ENCODE data around the gene UBE2K.

GRCh38 chr4:39758176-39758575 is 60.2 kb downstream of the UBE2K start:
- TF ChIP-seq, protein P1, sequence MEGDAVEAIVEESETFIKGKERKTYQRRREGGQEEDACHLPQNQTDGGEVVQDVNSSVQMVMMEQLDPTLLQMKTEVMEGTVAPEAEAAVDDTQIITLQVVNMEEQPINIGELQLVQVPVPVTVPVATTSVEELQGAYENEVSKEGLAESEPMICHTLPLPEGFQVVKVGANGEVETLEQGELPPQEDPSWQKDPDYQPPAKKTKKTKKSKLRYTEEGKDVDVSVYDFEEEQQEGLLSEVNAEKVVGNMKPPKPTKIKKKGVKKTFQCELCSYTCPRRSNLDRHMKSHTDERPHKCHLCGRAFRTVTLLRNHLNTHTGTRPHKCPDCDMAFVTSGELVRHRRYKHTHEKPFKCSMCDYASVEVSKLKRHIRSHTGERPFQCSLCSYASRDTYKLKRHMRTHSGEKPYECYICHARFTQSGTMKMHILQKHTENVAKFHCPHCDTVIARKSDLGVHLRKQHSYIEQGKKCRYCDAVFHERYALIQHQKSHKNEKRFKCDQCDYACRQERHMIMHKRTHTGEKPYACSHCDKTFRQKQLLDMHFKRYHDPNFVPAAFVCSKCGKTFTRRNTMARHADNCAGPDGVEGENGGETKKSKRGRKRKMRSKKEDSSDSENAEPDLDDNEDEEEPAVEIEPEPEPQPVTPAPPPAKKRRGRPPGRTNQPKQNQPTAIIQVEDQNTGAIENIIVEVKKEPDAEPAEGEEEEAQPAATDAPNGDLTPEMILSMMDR (tag by site-specific recombination; IDR thresholded peaks at IDR 0.05): no peak
- TF ChIP-seq ELK4 (IDR thresholded peaks at IDR 0.05; ENCODE audit: borderline replicate concordance, low read depth, low read length): no peak
- no peak for TF ChIP-seq MYNN (tag by site-specific recombination; IDR thresholded peaks at IDR 0.05; ENCODE audit: borderline replicate concordance)
- TF ChIP-seq ZNF670 (tag by site-specific recombination; IDR thresholded peaks at IDR 0.05; ENCODE audit: low read depth): no peak
- TF ChIP-seq ZNF423 (tag by site-specific recombination; IDR thresholded peaks at IDR 0.05): no peak
- no peak for TF ChIP-seq KLF8 (tag by site-specific recombination; IDR thresholded peaks at IDR 0.05)
- TF ChIP-seq RBAK (tag by site-specific recombination; IDR thresholded peaks at IDR 0.05): no peak
- TF ChIP-seq, protein P2, sequence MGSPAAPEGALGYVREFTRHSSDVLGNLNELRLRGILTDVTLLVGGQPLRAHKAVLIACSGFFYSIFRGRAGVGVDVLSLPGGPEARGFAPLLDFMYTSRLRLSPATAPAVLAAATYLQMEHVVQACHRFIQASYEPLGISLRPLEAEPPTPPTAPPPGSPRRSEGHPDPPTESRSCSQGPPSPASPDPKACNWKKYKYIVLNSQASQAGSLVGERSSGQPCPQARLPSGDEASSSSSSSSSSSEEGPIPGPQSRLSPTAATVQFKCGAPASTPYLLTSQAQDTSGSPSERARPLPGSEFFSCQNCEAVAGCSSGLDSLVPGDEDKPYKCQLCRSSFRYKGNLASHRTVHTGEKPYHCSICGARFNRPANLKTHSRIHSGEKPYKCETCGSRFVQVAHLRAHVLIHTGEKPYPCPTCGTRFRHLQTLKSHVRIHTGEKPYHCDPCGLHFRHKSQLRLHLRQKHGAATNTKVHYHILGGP (tag by site-specific recombination; IDR thresholded peaks at IDR 0.05): no peak
- no peak for TF ChIP-seq ZNF19 (tag by site-specific recombination; IDR thresholded peaks at IDR 0.05; ENCODE audit: low read depth)
- no peak for TF ChIP-seq ZNF184 (tag by site-specific recombination; IDR thresholded peaks at IDR 0.05)
- TF ChIP-seq KLF1 (tag by site-specific recombination; IDR thresholded peaks at IDR 0.05): no peak
- no peak for TF ChIP-seq ZNF747 (tag by site-specific recombination; IDR thresholded peaks at IDR 0.05)
- no peak for TF ChIP-seq ZNF324 (tag by site-specific recombination; IDR thresholded peaks at IDR 0.05)

Data from HEK293 (cell line).